MM.1S (cell line): ENCODE data around the gene SSBP2.
"Not testable (repeated sequence)": the region's sequence is repeated elsewhere in the genome, so short reads cannot be mapped to it uniquely, and the experiment has no call there.

ENCODE experiments used
- DNase-seq: peaks from one replicate; pipeline ENCODE4 v3.0.0-alpha.2; 2015
- H2AFZ ChIP-seq: fragments of 300-600 bp; sonication (generic); 2 replicates; pipeline ENCODE4 v1.6.0; 2016; ENCODE audit warnings: antibody characterized with exemption, low read length
- H3F3A ChIP-seq: fragments of 300-600 bp; sonication (generic); 2 replicates; pipeline ENCODE4 v1.6.1; 2016; ENCODE audit warnings: mild to moderate bottlenecking, antibody characterized with exemption, low read length, moderate library complexity, mixed read lengths; ENCODE audit not compliant: insufficient read depth
- H3K27ac ChIP-seq: fragments of 300-600 bp; sonication (generic); 2 replicates; pipeline ENCODE4 v1.5.1; 2016; ENCODE audit warnings: mild to moderate bottlenecking, low read length
- H3K27me3 ChIP-seq: fragments of 300-600 bp; sonication (generic); replicated peaks from 2 replicates; pipeline ENCODE4 v1.6.0; 2016; ENCODE audit warnings: low read length; ENCODE audit not compliant: insufficient read depth
- H3K36me3 ChIP-seq: fragments of 300-600 bp; sonication (generic); replicated peaks from 2 replicates; pipeline ENCODE4 v1.6.1; 2016; ENCODE audit warnings: mild to moderate bottlenecking, low read length, mixed read lengths; ENCODE audit not compliant: insufficient read depth
- H3K4me1 ChIP-seq: fragments of 300-600 bp; sonication (generic); 2 replicates; pipeline ENCODE4 v1.6.1; 2016; ENCODE audit warnings: low read length, mixed read lengths
- H3K4me2 ChIP-seq: fragments of 300-600 bp; sonication (generic); 2 replicates; pipeline ENCODE4 v1.6.0; 2016; ENCODE audit warnings: low read depth, low read length
- H3K4me3 ChIP-seq: fragments of 300-600 bp; sonication (generic); 2 replicates; pipeline ENCODE4 v1.5.1; 2016; ENCODE audit warnings: low read length, mixed read lengths
- H3K79me2 ChIP-seq: fragments of 300-600 bp; sonication (generic); 2 replicates; pipeline ENCODE4 v1.6.1; 2016; ENCODE audit warnings: mixed run types, low read length, mixed read lengths
- H3K9ac ChIP-seq: fragments of 300-600 bp; sonication (generic); 2 replicates; pipeline ENCODE4 v1.6.1; 2016; ENCODE audit warnings: low read length, mixed read lengths
- H3K9me2 ChIP-seq: fragments of 300-600 bp; sonication (generic); replicated peaks from 2 replicates; pipeline ENCODE4 v1.6.1; 2016; ENCODE audit warnings: mild to moderate bottlenecking, low read length, mixed read lengths; ENCODE audit not compliant: insufficient read depth
- H3K9me3 ChIP-seq: fragments of 300-600 bp; sonication (generic); replicated peaks from 2 replicates; pipeline ENCODE4 v1.6.1; 2016; ENCODE audit warnings: mild to moderate bottlenecking, low read length, mixed read lengths; ENCODE audit not compliant: insufficient read depth
- H4K20me1 ChIP-seq: fragments of 300-600 bp; sonication (generic); 2 replicates; pipeline ENCODE4 v1.6.1; 2016; ENCODE audit warnings: mild to moderate bottlenecking, low read length, moderate library complexity, mixed read lengths; ENCODE audit not compliant: insufficient read depth
- EZH2 ChIP-seq: fragments of 300-600 bp; sonication (generic); optimal IDR thresholded peaks from 2 replicates; pipeline ENCODE3; 2017; ENCODE audit warnings: low read depth, mild to moderate bottlenecking, antibody characterized with exemption, low read length, mixed read lengths
- EZH2phosphoT487 ChIP-seq: fragments of 300-600 bp; sonication (generic); IDR thresholded peaks from 2 replicates; pipeline ENCODE4 v1.6.1; 2018; ENCODE audit warnings: antibody characterized with exemption, low read length
- TF ChIP-seq, protein P1 (sequence below): fragments of 300-600 bp; sonication (generic); IDR thresholded peaks from 2 replicates; pipeline ENCODE4 v1.5.1; 2016; ENCODE audit warnings: antibody characterized with exemption, low read length, mixed read lengths

SSBP2 gene

DNA sequence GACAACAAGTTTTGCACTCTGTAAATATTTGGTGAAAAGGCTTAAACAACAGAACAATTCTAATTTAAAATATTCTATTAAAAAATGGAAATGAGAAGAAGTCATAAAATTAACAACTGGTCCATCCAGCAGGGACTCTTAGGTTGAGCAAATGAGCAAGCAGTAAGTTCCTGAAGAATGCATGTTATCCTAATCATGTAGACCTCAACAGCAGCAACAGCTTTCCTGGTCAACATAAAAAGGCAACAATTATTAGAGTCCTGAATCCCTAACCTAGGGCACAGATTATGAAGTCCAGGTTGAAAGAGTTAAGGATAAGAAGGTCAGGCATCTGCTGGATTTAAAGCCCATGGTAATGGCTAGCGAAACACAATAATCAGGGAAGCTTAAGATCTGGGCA lies 120.9 kb downstream of the SSBP2 start:
- DNase-seq = no peak
- no peaks in the 10 kb centered on the region; the same call in none of the 2 replicates for H3K79me2 ChIP-seq
- no peaks in the 10 kb centered on the region for H3K27me3 ChIP-seq
- H3K4me1 ChIP-seq = peaks cover 25% of the 10 kb centered on the region
- peaks cover 5% of the 10 kb centered on the region; the same call in 1 of the 2 replicates for H3K36me3 ChIP-seq
- no peaks in the 10 kb centered on the region for H3K9me3 ChIP-seq
- H3K4me2 ChIP-seq = no peak overlapping the region
- H3F3A ChIP-seq = peaks cover 17% of the 10 kb centered on the region; the same call in 1 of the 2 replicates
- no peak overlapping the region for H3K27ac ChIP-seq
- H3K9me2 ChIP-seq = no peaks in the 10 kb centered on the region
- H2AFZ ChIP-seq = no peak overlapping the region
- no peak overlapping the region for H3K4me3 ChIP-seq
- TF ChIP-seq EZH2phosphoT487 (no peak), EZH2 (no peak)
- TF ChIP-seq, protein P1, sequence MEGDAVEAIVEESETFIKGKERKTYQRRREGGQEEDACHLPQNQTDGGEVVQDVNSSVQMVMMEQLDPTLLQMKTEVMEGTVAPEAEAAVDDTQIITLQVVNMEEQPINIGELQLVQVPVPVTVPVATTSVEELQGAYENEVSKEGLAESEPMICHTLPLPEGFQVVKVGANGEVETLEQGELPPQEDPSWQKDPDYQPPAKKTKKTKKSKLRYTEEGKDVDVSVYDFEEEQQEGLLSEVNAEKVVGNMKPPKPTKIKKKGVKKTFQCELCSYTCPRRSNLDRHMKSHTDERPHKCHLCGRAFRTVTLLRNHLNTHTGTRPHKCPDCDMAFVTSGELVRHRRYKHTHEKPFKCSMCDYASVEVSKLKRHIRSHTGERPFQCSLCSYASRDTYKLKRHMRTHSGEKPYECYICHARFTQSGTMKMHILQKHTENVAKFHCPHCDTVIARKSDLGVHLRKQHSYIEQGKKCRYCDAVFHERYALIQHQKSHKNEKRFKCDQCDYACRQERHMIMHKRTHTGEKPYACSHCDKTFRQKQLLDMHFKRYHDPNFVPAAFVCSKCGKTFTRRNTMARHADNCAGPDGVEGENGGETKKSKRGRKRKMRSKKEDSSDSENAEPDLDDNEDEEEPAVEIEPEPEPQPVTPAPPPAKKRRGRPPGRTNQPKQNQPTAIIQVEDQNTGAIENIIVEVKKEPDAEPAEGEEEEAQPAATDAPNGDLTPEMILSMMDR = no peak
- no peak overlapping the region for H3K9ac ChIP-seq
- H4K20me1 ChIP-seq = no peaks in the 10 kb centered on the region

DNA sequence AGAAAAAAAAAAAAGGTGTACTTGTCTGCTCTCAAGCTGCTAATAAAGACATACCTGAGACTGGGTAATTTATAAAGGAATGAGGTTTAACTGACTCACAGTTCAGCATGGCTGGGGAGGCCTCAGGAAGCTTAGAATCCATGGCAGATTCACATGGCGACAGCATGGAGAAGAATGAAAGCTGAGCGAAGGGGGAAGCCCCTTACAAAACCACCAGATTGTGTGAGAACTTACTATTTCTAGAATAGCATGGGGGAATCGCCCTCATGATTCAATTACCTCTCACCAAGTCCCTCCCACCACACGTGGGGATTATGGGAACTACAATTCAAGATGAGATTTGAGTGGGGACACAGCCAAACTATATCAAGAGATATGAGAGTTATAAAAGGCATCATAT lies 122.8 kb downstream of the SSBP2 start:
- H3K27ac ChIP-seq, H2AFZ ChIP-seq, H3K36me3 ChIP-seq, H4K20me1 ChIP-seq, H3K9me3 ChIP-seq, DNase-seq, H3K4me3 ChIP-seq, H3K9me2 ChIP-seq, H3K9ac ChIP-seq, H3K4me2 ChIP-seq, H3K79me2 ChIP-seq, H3K27me3 ChIP-seq: not testable (repeated sequence)
- Histone ChIP-seq H3F3A (peaks cover 17% of the 10 kb centered on the region; the same call in 1 of the 2 replicates), H3K4me1 (peaks cover 20% of the 10 kb centered on the region)

DNA sequence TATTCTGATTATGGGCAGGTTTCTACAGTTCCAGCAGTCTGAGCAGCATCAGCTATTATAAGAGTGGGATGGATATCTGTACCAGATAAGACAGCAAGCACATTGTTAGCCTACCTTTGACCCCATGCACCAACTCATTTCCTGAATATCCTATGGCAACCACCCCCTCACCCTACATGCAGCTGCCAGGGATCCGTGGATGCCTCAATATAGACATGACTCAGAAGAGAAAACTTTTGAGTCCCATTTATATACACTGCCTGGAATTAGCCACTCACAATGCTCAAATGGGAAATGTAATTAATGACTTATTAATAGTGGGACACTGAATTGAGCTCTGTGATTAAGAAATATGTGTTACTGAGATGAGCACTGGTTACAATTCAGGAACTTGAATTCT lies 124.4 kb downstream of the SSBP2 start:
- H3F3A ChIP-seq = peaks cover 9% of the 10 kb centered on the region; the same call in 1 of the 2 replicates
- H3K27ac ChIP-seq = no peak overlapping the region
- H3K27me3 ChIP-seq = no peaks in the 10 kb centered on the region
- no peak overlapping the region for H3K9ac ChIP-seq
- H3K4me1 ChIP-seq = peaks cover 9% of the 10 kb centered on the region
- H3K9me2 ChIP-seq = no peaks in the 10 kb centered on the region
- no peak overlapping the region for H3K4me2 ChIP-seq
- no peaks in the 10 kb centered on the region for H3K9me3 ChIP-seq
- no peak overlapping the region for H2AFZ ChIP-seq
- no peak for DNase-seq
- H4K20me1 ChIP-seq = no peaks in the 10 kb centered on the region
- H3K4me3 ChIP-seq = no peak overlapping the region
- no peaks in the 10 kb centered on the region for H3K36me3 ChIP-seq
- peaks cover 9% of the 10 kb centered on the region for H3K79me2 ChIP-seq
- TF ChIP-seq EZH2phosphoT487 (no peak), EZH2 (no peak)
- TF ChIP-seq, protein P1 = no peak

DNA sequence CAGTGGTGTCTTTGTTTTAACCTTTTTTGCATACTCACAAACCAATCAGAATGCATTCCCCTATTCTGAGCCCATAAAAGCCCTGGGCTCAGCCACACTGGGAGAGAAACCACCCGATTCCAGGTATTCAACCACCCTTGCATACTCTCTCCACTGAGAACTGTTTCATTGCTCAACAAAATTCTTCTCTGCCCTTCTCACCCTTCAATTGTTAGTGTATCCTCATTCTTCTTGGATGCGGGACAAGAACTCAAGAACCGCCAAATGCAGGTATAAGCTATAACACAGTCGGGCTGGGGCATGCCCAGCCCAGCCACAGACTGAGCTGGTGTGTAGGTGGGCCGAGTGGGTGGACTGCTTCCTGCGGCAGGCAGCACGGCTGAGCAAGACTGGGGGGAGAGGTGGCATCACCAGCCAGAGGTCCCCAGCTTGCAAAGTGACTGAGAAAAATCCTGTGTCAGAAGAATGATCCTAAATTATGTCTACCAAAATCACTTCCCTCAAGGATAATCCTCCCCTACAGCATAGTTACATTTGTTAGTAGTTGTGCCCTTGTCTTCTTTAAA lies 141.0 kb downstream of the SSBP2 start:
- no peaks in the 10 kb centered on the region; the same call in 1 of the 2 replicates for H3F3A ChIP-seq
- no peak overlapping the region for H2AFZ ChIP-seq
- no peaks in the 10 kb centered on the region for H3K27me3 ChIP-seq
- no peaks in the 10 kb centered on the region for H4K20me1 ChIP-seq
- TF ChIP-seq, protein P1 = no peak
- TF ChIP-seq EZH2phosphoT487 (no peak), EZH2 (no peak)
- H3K9me2 ChIP-seq = no peaks in the 10 kb centered on the region
- no peak overlapping the region for H3K27ac ChIP-seq
- H3K79me2 ChIP-seq = no peaks in the 10 kb centered on the region; the same call in 1 of the 2 replicates
- no peak overlapping the region for H3K9ac ChIP-seq
- H3K36me3 ChIP-seq = peaks cover 4% of the 10 kb centered on the region; the same call in 1 of the 2 replicates
- no peaks in the 10 kb centered on the region for H3K4me1 ChIP-seq
- no peak overlapping the region for H3K4me3 ChIP-seq
- H3K9me3 ChIP-seq = no peaks in the 10 kb centered on the region
- DNase-seq = no peak
- H3K4me2 ChIP-seq = no peak overlapping the region
